Panc1 (cell line): ENCODE measurements around the gene SRGAP2B.
"Not testable (repeated sequence)": the region's sequence is repeated elsewhere in the genome, so short reads cannot be mapped to it uniquely, and the experiment has no call there.

ENCODE experiments used
- CTCF ChIP-seq: fragments of 450-650 bp; IDR thresholded peaks from 2 replicates; pipeline ENCODE4 v1.5.1; 2017; ENCODE audit warnings: mild to moderate bottlenecking
- POLR2AphosphoS5 ChIP-seq: IDR thresholded peaks from 2 replicates; pipeline ENCODE4 v1.6.1; 2012; ENCODE audit warnings: mild to moderate bottlenecking, low read depth, low read length, moderate library complexity
- REST ChIP-seq, 2 experiments: IDR thresholded peaks; 2 replicates each; pipeline ENCODE4 v1.6.1; 2011 to 2012; ENCODE audit warnings: low read depth in 2 of 2, control low read depth in 1 of 2, low read length in 1 of 2, mild to moderate bottlenecking in 1 of 2, moderate library complexity in 1 of 2; ENCODE audit not compliant: insufficient read depth in 1 of 2
- SIN3A ChIP-seq: IDR thresholded peaks from 2 replicates; pipeline ENCODE4 v1.6.1; 2012; ENCODE audit warnings: low read depth, mild to moderate bottlenecking, low read length, moderate library complexity, borderline replicate concordance; ENCODE audit not compliant: insufficient read depth
- TCF7L2 ChIP-seq: IDR thresholded peaks from 2 replicates; pipeline ENCODE4 v1.6.1; 2011; ENCODE audit warnings: mild to moderate bottlenecking, low read depth, low read length, inconsistent platforms

- not testable (repeated sequence) for TF ChIP-seq POLR2AphosphoS5; TCF7L2; CTCF; SIN3A; REST (IDR thresholded peaks at IDR 0.05; ENCODE audit: insufficient read depth in 1 of 2, low read depth in 2 of 2, low read length in 1 of 2)
These were observed 167.8 kb downstream of the SRGAP2B start for GRCh38 chr1:144927292-144927691.
